Chondrocyte (in vitro differentiated cells): ENCODE data around the gene TBC1D16. TPM values are rescaled to one million over a fixed set of nuclear protein-coding genes. Genes with fewer than 3 reads are reported as not detected.

ENCODE experiments used
- DNase-seq: peaks from one replicate; pipeline ENCODE4 v3.0.0; 2021; ENCODE audit warnings: mixed read lengths, low spot score
- H3K27ac Mint-ChIP-seq: one replicate; pipeline ENCODE4 v1.8.0; 2021; ENCODE audit warnings: mild to moderate bottlenecking, moderate library complexity, mixed read lengths; ENCODE audit not compliant: unreplicated experiment
- H3K27me3 Mint-ChIP-seq: 2 replicates; pipeline ENCODE4 v1.8.0; 2021; ENCODE audit warnings: low read depth, mixed read lengths
- H3K36me3 Mint-ChIP-seq: 2 replicates; pipeline ENCODE4 v1.8.0; 2021; ENCODE audit warnings: low read depth, mixed read lengths
- H3K4me1 Mint-ChIP-seq: 2 replicates; pipeline ENCODE4 v1.8.0; 2021; ENCODE audit warnings: low read depth, mild to moderate bottlenecking, mixed read lengths
- H3K4me3 Mint-ChIP-seq: one replicate; pipeline ENCODE4 v1.8.0; 2021; ENCODE audit warnings: mild to moderate bottlenecking, moderate library complexity, mixed read lengths; ENCODE audit not compliant: unreplicated experiment
- H3K9me3 Mint-ChIP-seq: 2 replicates; pipeline ENCODE4 v1.8.0; 2021; ENCODE audit warnings: low read depth, mixed read lengths
- CTCF ChIP-seq: fragments of 200-600 bp; sonication (generic); IDR thresholded peaks from 2 replicates; pipeline ENCODE4 v1.5.0; 2021; ENCODE audit warnings: antibody characterized with exemption, mild to moderate bottlenecking, moderate library complexity
- total RNA-seq: library from RNA; stranded (reverse); gene quantifications from 3 replicates; pipeline ENCODE4 v1.2.1, GENCODE V29; 2021

The TBC1D16 gene
- total RNA-seq, 1 donor from 2014 or later = 51.4 TPM

GRCh38 chr17:79927136-79927661 lies 108.5 kb downstream of the TBC1D16 start:
- H3K4me3 Mint-ChIP-seq = no peak overlapping the region
- H3K9me3 Mint-ChIP-seq = no peaks in the 10 kb centered on the region
- H3K36me3 Mint-ChIP-seq = no peaks in the 10 kb centered on the region
- peaks cover 8% of the 10 kb centered on the region for H3K27me3 Mint-ChIP-seq
- no peak overlapping the region for H3K27ac Mint-ChIP-seq
- peaks cover 17% of the 10 kb centered on the region for H3K4me1 Mint-ChIP-seq
- no peak for DNase-seq
- no peak for TF ChIP-seq CTCF

GRCh38 chr17:79926605-79927135 lies 109.0 kb downstream of the TBC1D16 start:
- no peak overlapping the region for H3K27ac Mint-ChIP-seq
- peaks cover 9% of the 10 kb centered on the region for H3K27me3 Mint-ChIP-seq
- H3K36me3 Mint-ChIP-seq = no peaks in the 10 kb centered on the region
- H3K4me3 Mint-ChIP-seq = no peak overlapping the region
- TF ChIP-seq CTCF = no peak
- peaks cover 17% of the 10 kb centered on the region for H3K4me1 Mint-ChIP-seq
- no peak for DNase-seq
- no peaks in the 10 kb centered on the region for H3K9me3 Mint-ChIP-seq

GRCh38 chr17:79926142-79926604 lies 109.5 kb downstream of the TBC1D16 start:
- Mint-ChIP-seq H3K4me1 (peaks cover 12% of the 10 kb centered on the region), H3K27me3 (peaks cover 12% of the 10 kb centered on the region), H3K9me3 (no peaks in the 10 kb centered on the region), H3K27ac (no peak overlapping the region), H3K36me3 (no peaks in the 10 kb centered on the region), H3K4me3 (no peak overlapping the region)
- DNase-seq = no peak
- no peak for TF ChIP-seq CTCF

GRCh38 chr17:79925242-79925957 lies 110.3 kb downstream of the TBC1D16 start:
- Mint-ChIP-seq H3K9me3 (no peaks in the 10 kb centered on the region), H3K27ac (no peak overlapping the region)
- DNase-seq = no peak

GRCh38 chr17:79924639-79924976 lies 111.1 kb downstream of the TBC1D16 start:
- no peak overlapping the region for H3K4me3 Mint-ChIP-seq
- TF ChIP-seq CTCF = peak; percentile 5
- H3K36me3 Mint-ChIP-seq = no peaks in the 10 kb centered on the region
- no peak for DNase-seq
- peaks cover 7% of the 10 kb centered on the region for H3K4me1 Mint-ChIP-seq
- H3K9me3 Mint-ChIP-seq = no peaks in the 10 kb centered on the region
- no peak overlapping the region for H3K27ac Mint-ChIP-seq
- peaks cover 8% of the 10 kb centered on the region for H3K27me3 Mint-ChIP-seq

More at GRCh38 chr17:79925242-79925957, 110.3 kb downstream of the TBC1D16 start:
- Mint-ChIP-seq H3K27me3 (peaks cover 8% of the 10 kb centered on the region), H3K4me3 (no peak overlapping the region), H3K36me3 (no peaks in the 10 kb centered on the region), H3K4me1 (peaks cover 7% of the 10 kb centered on the region)
- TF ChIP-seq CTCF = peak; percentile 64
